Sciatic nerve (tissue), 2 donors: ENCODE data around the gene ASB15. TPM values are rescaled to one million over a fixed set of nuclear protein-coding genes. Genes with fewer than 3 reads are reported as not detected.
A peak's percentile ranks its signal among the peaks of the same experiment; 100 is the strongest.
"Not testable (repeated sequence)": the region's sequence is repeated elsewhere in the genome, so short reads cannot be mapped to it uniquely, and the experiment has no call there.

Experiments
- ATAC-seq: fragments of 200-7000 bp; cut with Tn5 transposase; one replicate; pipeline ENCODE4 v1.9.1; 2020; ENCODE audit warnings: mild to moderate bottlenecking, moderate library complexity
- DNase-seq: peaks from one replicate; pipeline ENCODE4 v3.0.0-alpha.2; 2020; ENCODE audit warnings: low spot score
- intact Hi-C: fragments of 100-400 bp; cut with DNase I; formaldehyde crosslinking; loops from one replicate; pipeline ENCODE4 v1.14.2; 2022
- total RNA-seq: library from RNA; stranded (reverse); fragmentation: NEBNext Ultra II Directional; extraction: Animal tissue kit (Norgen Biotek cat#: 25700); gene quantifications from one replicate; pipeline ENCODE4 v1.2.1, GENCODE V29; 2021
- donor health status: DM: no; HTN: no; CAD: no.
- donor health status: DM: no; HTN: no; CAD: no.

ASB15 gene
- total RNA-seq: not detected

DNA sequence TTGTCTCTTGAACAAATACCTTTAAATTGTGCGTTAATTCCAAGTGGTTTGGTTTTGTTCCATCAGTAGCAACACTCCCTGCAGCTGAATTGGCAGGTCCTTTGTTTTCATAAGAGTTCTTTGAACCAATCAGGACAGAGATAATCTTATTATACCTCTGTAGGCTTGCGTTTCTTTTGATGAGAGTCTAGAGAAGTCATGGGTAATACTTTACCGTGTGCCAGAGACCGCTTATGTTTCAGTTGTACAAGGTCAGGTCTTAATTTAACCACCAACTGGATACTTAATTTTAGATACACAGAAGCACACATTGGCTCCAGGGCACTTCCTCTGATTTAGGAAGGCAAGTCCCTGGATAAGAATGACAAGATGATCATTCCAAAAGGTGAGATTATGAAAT lies at the start of gene ASB15:
TSS of gene ASB15 (plus strand) at position 292 of the 400 bp plus-strand sequence. CDS start 12,682 bp downstream, outside the sequence.
- DNase-seq: no peak
- intact Hi-C loops: no loop called here
- no peak for ATAC-seq

DNA sequence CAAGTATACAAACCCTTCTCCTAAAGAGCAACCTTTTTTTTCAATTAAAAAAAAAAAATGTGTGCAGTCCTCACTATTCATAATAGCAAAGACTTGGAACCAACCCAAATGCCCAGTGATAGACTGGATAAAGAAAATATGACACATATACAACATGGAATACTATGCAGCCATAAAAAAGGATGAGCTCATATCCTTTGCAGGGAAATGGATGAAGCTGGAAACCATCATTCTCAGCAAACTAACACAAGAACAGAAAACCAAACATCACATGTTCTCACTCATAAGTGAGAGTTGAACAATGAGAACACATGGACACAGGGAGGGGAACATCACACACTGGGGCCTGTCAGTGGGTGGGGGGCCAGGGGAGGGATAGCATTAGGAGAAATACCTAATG lies 49.5 kb upstream of the ASB15 start:
- not testable (repeated sequence) for ATAC-seq

DNA sequence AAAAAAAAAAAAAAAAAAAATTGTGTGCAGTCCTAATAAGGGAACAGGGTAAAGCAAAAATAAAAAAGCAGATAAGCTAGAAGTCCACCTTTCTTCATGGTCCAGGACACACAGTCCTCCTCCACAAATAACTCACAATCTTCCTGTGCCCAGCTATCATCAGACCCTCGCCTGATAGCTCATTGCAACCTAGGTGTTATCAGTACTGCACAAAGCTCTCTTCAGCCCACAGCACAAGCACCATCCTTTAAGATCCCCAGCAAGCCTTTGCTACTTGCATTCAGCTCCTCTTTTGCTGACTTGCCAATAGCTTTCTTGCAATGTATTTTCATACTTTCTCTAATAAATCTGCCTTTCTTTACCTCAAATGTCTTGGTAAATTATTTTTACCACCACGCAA lies 49.0 kb upstream of the ASB15 start:
- ATAC-seq: no peak

More for the DNA sequence above, 49.5 kb upstream of the ASB15 start:
- intact Hi-C loops, DNase-seq: not testable (repeated sequence)

DNA sequence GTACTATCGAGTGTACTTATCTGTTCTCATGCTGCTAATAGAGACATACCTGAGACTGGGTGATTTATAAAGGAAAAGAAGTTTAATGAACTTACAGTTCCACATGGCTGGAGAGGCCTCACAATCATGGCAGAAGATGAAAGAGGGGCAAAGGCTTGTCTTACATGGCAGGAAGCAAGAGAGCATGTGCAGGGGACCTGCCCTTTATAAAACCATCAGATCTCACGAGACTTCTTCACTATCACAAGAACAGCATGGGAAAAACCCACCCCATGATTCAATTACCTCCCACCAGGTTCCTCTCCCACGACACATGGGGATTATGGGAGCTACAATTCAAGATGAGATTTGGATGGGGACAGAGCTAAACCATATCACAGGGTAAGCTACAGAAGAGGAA lies 48.5 kb upstream of the ASB15 start:
- no peak for ATAC-seq
- no peak for DNase-seq
- intact Hi-C loops: no loop called here

More for the DNA sequence above, 49.0 kb upstream of the ASB15 start:
- no peak for DNase-seq
- intact Hi-C loops: no loop called here

DNA sequence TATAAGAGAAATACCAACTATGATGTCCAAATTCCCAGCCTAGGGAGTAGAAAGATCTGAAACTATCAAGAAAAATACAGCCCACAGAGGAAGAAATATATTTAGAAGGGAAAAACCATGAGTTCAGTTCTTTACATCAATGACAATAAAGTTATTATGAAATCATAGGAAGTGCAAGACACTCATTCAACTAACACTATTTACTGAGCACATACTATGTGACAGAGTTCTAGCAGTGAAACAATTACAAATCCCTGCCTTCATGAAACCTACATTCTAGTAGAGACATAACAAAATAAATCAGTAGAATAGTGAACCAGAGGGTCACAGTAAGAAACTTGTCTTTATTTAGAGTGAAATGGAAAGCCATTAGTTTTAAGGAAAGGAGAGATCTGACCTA lies 46.1 kb upstream of the ASB15 start:
- ATAC-seq (no peak), DNase-seq (no peak)
- intact Hi-C loops: no loop called here

DNA sequence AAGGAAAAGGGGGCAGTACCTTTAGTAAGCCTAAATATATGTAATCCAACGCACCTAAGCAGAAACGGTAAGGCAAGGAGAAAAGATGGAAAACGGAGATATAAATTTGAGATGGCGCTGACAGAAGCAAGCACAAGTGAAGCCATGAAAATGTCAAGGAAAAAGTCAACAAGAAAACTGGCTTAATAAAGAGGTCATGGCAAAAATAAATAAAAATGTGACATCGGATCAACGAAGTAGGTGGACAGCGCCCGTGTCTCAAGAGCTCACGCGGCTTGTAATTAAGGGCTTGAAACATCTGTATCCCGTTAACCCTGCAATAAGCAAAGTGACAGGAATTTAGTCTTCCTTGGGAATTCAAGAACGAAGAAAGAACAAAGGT lies 44.6 kb upstream of the ASB15 start:
- peak; percentile 23 for ATAC-seq
- DNase-seq: no peak
- intact Hi-C loops: no loop called here

DNA sequence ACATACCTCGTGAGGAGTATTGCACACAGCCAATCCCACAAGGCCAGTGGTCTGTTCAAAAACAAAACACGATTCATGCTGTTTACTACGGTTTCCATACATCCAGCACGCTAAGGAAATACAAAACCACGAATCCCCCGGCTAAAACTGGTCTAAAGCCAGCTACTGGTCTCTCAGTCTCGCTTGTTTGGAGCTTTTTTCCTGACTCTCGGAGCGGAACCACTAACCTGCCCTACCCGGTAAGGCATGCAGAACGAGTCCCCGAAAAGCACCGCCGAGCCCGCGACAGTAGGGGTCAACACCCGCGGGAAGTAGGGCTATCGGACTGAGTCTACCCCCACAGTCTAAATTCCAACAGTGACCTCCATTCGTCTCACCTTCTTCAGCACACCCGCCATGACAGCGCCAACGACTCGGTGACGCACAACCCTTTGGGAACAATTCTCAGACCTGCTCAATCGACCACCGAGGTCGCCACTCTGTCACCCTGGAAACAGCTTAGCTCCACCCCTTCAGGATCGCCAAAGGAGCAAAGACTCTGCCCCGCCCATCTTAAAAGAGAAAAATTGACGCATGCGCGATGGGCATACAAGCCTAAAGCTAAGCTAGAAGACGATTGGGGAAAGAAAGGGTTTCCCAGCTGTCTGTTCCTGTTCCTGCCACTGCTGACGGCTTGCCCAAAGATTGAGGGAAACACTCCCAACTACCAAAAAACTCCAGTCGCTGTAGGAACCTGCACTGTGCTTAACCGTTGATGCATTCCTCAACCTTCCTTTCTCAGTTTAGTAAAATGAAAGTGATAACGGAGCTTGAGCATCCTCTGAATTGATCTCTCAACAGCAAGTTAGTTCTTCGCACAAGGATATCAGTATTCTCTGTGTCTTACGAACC lies 44.0 kb upstream of the ASB15 start, which contains the start of gene NDUFA5:
TSS of gene NDUFA5 (minus strand) at position 421 of the 891 bp plus-strand sequence. CDS start at position 398, 23 bp downstream.
- ATAC-seq (peak; percentile 99), DNase-seq (peak; percentile 97)
- intact Hi-C loops: no loop called here

DNA sequence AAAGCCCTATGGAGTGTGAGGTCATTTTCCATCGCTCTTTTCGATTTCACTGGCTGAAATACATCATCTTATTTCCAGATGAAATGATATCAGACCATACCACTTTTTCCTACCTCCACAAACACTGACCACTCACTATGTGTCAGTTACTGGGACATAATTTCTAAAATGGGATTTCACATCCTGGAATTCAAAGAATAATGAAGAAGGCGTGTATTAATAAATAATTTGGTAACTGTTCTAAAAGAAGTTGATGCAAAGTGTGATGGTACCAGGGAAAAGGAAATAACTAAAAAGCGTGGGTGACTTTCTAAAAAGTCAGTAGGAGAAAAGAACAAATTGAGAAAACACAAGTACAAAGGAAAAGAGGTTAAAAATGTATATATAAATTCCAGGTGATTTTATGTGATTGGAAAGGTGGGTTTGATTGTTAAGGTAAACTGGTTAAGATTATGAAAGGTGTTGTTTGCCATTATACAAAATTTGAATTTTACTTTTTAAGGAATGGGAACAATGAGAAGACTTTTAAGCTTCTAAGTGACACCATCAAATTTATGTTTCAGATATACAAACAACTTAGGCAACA lies 43.2 kb upstream of the ASB15 start:
- intact Hi-C loops: no loop called here
- DNase-seq: no peak
- no peak for ATAC-seq

DNA sequence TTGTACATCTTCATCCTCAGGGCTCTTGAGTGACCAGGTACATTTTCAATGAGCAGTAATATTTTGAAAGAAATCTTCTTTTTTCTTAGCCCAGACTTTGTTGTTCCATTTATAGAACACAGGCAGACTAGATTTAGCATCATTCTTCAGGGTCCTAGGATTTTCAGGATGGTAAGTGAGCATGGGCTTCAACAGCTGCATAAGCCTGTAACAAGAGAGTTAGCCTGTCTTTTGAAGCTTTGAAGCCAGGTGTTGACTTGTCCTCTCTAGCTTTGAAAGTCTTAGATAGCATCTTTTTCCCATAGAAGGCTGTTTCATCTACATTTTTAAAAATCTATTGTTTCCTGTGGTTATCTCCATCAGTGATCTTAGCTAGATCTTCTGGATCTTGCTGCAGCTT lies 39.5 kb upstream of the ASB15 start:
- ATAC-seq (no peak), DNase-seq (no peak)
- intact Hi-C loops: no loop called here

DNA sequence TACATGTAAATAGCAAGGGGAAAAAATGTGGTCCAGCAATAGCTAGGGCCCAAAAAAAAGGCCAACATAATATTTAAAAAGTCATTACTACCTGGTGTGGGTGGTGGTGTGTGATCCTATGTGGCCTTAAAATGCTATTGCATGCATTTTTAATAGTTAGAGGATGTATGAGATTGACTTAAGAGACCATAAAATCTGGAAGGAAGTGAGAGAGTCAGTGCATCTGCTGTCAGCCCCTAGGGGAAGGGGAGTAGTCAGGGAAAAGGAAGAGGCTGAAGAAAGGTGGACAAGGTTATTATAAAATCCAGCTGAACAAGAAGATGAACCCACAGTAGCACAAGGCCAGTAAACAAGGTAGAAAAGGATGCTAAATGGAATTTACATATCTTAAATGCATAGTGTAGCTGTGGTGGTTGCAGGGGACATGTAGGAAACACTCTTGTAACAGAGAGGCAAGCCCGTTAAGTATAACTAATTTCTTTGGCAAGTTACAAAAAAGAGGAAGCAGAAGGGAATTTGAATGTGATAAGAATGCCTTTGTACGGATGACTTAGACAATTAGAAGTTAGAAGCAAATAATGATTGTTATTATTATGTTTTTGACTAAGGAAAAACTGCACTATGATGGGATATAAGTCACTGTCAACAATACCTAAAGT lies 32.1 kb upstream of the ASB15 start:
- no peak for DNase-seq
- ATAC-seq: no peak
- intact Hi-C loops: no loop called here

DNA sequence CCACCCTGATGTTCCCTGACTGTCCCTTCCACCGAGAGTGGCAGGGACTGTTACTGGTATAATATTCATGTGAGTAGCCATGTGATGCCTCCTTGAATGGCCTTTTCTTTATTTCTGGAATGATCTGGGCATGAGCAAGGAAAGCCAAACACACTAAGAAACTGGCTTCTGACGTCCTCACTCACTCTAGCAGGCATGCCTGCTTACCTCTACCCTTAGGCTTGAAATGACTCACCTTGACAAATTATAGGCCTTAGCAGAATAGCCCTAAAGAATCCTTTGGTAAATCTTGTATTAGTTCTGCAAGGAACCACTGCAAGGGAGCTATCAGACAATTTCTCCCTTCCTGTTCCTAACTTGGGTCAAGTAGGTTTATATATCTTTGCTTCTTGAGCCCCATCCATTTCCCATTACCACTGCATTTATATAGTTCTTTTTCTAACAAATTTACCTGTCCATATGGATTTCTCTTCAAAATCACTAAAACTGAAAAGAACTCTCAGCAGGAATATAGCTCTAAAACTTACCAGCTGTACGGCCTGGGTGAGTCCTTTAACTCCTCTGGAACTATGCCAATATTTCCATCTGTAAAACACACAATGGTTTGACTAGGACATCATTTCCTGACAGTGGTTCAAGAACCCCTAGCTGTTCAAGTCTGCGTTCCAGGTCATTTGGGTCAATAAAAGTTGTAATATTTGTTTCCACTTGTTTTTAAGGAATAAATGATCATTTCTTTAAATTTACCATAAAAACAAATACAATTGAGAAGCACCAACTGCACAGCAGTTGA lies 31.0 kb upstream of the ASB15 start:
- DNase-seq (no peak), ATAC-seq (no peak)
- intact Hi-C loops: no loop called here

DNA sequence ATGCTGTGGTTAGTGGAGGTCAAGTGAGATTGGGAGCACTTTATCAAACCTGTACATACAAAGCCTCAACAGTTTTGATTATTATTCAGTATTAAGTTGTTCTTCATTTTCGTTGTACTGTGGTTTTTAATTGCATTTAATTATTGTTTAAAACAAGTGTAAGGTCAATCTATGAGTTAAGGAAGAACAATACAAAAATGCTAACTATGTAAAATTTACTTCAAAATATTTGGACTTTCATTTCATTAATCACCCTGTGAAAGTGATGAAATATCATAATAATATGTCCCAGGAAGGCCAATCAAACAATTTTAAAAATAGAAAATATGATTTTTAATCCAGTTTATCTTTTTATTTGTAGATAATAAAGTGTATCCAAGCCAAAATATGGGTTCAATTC lies 30.4 kb upstream of the ASB15 start:
- no peak for ATAC-seq
- intact Hi-C loops: no loop called here

DNA sequence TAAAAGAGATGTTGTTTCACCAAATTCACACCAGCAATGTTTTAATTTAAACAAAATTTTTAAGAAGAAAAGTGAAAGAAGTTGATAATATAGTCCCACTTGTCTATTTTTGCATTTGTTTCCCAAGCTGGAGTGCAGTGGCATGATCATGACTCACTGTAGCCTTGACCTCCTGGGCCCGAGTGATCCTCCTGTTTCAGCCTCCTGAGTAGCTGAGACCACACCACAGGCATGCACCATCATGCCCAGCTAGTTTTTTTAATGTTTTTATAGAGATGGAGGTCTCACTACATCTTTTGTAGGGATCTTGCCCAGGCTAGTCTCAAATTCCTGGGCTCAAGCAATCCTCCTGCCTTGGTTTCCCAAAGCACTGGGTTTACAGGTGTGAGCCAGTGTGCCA lies 29.9 kb upstream of the ASB15 start:
- DNase-seq: no peak
- no peak for ATAC-seq
- intact Hi-C loops: no loop called here

More for the DNA sequence above, 30.4 kb upstream of the ASB15 start:
- DNase-seq: no peak

DNA sequence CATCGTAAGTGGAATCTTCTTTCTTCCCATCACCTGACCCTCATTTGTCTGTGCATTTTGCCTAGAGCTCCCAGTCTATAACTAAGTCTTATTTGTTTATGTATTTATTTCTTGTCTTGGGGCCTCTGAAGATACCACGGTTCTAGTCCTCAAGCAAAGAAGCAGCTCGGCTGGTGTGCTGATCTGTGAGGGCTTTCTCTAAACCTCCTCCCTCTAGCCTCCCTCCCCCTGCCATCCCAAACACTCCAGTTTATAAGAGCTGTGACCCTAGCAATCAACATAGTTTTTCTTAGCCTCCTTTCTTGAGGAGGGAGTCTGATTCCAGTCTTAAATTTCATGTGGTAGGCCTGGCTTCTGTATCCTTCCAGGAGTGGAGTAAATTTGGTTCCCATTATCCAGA lies 28.3 kb upstream of the ASB15 start:
- intact Hi-C loops: no loop called here
- no peak for DNase-seq
- ATAC-seq: no peak

DNA sequence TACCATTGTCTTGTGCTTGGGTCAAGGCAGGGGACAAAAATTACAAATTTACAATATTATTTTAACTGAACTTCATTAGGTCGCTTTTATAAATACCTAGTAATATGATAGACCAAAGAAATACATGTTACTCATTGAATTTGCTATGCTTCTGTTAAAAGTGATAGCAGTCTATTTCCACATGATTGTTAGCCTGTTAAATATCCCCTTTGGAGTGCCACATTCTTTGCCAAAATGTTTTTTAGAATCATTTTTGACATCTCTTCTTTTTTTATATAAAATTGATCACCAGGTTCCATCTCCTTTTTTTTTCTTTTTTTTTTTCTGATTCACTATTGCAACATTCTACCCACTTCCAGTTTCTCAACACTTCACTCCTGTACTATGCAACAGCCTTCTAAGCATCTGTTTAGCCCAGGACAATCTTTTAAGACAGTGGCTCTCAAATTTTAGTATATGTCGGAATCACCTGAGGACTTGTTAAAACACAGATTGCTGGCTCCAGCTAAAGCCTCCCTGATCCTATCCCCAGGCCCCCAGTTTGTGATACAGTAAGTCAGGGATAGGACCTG lies 27.6 kb upstream of the ASB15 start:
- DNase-seq (no peak), ATAC-seq (no peak)
- intact Hi-C loops: no loop called here

DNA sequence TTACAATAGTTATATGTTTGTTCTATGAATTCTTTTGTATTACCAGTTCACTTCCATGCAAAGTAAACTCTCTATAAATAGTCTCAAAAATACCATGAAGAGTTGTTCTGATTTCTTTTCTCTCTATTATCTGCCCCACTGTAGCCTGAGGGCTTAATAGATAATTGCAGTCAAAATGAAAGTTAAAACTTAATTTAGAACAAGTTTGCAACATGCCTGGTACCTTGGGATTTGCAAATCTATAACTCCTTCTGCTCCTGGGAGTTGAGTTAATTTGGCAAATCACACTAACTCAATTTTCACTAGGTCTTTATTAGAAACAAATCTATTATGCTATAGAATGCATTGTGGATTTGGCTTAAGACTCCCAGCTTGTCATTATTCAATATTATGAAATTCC lies 22.2 kb upstream of the ASB15 start:
- no peak for ATAC-seq
- no peak for DNase-seq
- intact Hi-C loops: no loop called here

DNA sequence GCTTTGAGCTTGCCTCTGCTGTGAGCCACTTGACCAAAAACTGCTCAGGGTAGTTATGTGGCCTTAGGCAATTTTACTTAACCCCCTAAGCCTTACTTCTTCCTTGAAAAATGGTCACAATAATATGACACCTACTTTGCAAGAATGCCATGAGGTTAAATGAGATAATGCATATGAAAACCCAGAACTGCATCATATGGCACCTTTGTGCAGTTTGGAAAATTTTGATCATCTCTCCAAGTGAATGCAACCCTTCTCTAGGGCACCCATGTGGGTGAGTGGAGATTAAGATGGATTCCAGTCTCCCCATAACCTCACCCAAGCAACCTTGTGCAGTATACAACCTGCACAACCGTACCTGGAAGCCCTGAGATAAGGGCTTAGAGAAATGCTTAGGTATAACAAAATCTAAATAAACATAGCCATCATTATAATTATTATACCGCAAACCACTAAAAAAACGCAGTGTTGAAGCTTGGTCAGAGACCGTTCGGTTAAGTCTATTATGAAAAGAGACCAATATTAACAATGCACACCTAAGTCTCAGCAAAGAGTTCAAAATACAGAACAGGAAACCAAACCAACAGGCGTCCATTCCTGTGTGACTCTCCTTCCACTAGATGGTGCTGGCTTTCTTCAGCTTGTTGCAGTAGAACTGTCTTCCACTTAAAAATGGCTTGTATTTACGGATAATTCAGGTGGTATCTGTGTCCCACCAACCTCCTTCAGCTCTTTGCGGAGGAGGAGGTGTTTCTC lies 21.0 kb upstream of the ASB15 start:
- intact Hi-C loops: no loop called here
- ATAC-seq: peak; percentile 67
- no peak for DNase-seq

DNA sequence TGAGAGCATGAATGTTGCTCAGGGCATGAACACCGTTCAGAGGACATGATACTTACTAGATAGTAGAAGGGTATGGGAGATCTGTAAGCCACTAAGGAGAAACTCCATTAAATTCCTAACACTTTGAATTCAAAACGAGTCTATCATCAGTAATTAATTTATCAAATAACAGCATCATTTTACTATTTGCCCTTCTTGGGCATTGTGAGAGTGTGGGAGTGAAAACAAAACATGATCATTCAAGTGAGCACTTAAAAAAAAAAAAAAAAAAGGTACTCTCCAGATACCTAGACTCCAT lies 20.5 kb upstream of the ASB15 start:
- intact Hi-C loops: no loop called here
- no peak for DNase-seq
- ATAC-seq: no peak
